H9 (cell line): Measurements from ENCODE around the gene ANKFY1. TPM values are rescaled to one million over a fixed set of nuclear protein-coding genes. Genes with fewer than 3 reads are reported as not detected.

Experiments
- DNase-seq: peaks from one replicate; pipeline ENCODE4 v3.0.0-alpha.2; 2017
- H2AFZ ChIP-seq: one replicate; pipeline ENCODE4 v1.6.1; 2013; ENCODE audit warnings: mild to moderate bottlenecking, low read length, control low read depth, moderate library complexity
- H2AK5ac ChIP-seq: 2 replicates; pipeline ENCODE4 v1.6.1; 2013; ENCODE audit warnings: low read length, control low read depth, mixed read lengths; ENCODE audit not compliant: insufficient read length
- H2BK120ac ChIP-seq: one replicate; pipeline ENCODE4 v1.6.1; 2013; ENCODE audit warnings: low read depth, mild to moderate bottlenecking, low read length, control low read depth, inconsistent platforms; ENCODE audit not compliant: poor library complexity, severe bottlenecking
- H2BK12ac ChIP-seq: 2 replicates; pipeline ENCODE4 v1.6.1; 2013; ENCODE audit warnings: low read length, control low read depth, mixed read lengths, low read depth; ENCODE audit not compliant: insufficient read length
- H2BK15ac ChIP-seq: 2 replicates; pipeline ENCODE4 v1.6.1; 2013; ENCODE audit warnings: low read depth, low read length, control low read depth
- H2BK20ac ChIP-seq: one replicate; pipeline ENCODE4 v1.6.1; 2013; ENCODE audit warnings: low read depth, mild to moderate bottlenecking, low read length, control low read depth, inconsistent platforms; ENCODE audit not compliant: poor library complexity, severe bottlenecking
- H2BK5ac ChIP-seq: 2 replicates; pipeline ENCODE4 v1.6.1; 2013; ENCODE audit warnings: low read length, control low read depth, mixed read lengths; ENCODE audit not compliant: insufficient read length
- H3K14ac ChIP-seq: 2 replicates; pipeline ENCODE4 v1.6.1; 2013; ENCODE audit warnings: low read length, control low read depth; ENCODE audit not compliant: insufficient read depth
- H3K18ac ChIP-seq: 2 replicates; pipeline ENCODE4 v1.6.1; 2013; ENCODE audit warnings: low read depth, mild to moderate bottlenecking, mixed read lengths, low read length, control low read depth; ENCODE audit not compliant: insufficient read length
- H3K23ac ChIP-seq: 2 replicates; pipeline ENCODE4 v1.6.1; 2013; ENCODE audit warnings: low read length, control low read depth, mixed read lengths, low read depth; ENCODE audit not compliant: insufficient read length
- H3K23me2 ChIP-seq: 2 replicates; pipeline ENCODE4 v1.6.1; 2013; ENCODE audit warnings: low read depth, mild to moderate bottlenecking, mixed read lengths, low read length, control low read depth; ENCODE audit not compliant: insufficient read length, poor library complexity, severe bottlenecking
- H3K27ac ChIP-seq: 2 replicates; pipeline ENCODE4 v1.5.1; 2013; ENCODE audit warnings: low read length, control low read depth, mixed read lengths, low read depth; ENCODE audit not compliant: insufficient read length
- H3K27me3 ChIP-seq: 2 replicates; pipeline ENCODE4 v1.6.1; 2013; ENCODE audit warnings: low read length, control low read depth, inconsistent platforms; ENCODE audit not compliant: insufficient read depth
- H3K4ac ChIP-seq: 2 replicates; pipeline ENCODE4 v1.6.1; 2013; ENCODE audit warnings: low read depth, mild to moderate bottlenecking, control low read depth, inconsistent platforms, low read length, moderate library complexity
- H3K4me1 ChIP-seq: 2 replicates; pipeline ENCODE4 v1.6.1; 2013; ENCODE audit warnings: low read length, control low read depth, inconsistent platforms; ENCODE audit not compliant: insufficient read depth
- H3K4me2 ChIP-seq: 2 replicates; pipeline ENCODE4 v1.6.1; 2013; ENCODE audit warnings: low read length, control low read depth, mixed read lengths; ENCODE audit not compliant: insufficient read length, insufficient read depth
- H3K56ac ChIP-seq: 2 replicates; pipeline ENCODE4 v1.6.1; 2013; ENCODE audit warnings: low read depth, mild to moderate bottlenecking, mixed read lengths, low read length, control low read depth; ENCODE audit not compliant: insufficient read length
- H3K79me1 ChIP-seq: 2 replicates; pipeline ENCODE4 v1.6.1; 2013; ENCODE audit warnings: low read depth, mild to moderate bottlenecking, moderate library complexity, low read length, control low read depth, inconsistent platforms; ENCODE audit not compliant: insufficient read depth, poor library complexity, severe bottlenecking
- H3K79me2 ChIP-seq: 2 replicates; pipeline ENCODE4 v1.6.1; 2013; ENCODE audit warnings: low read length, control low read depth, inconsistent platforms; ENCODE audit not compliant: insufficient read depth
- H3K9ac ChIP-seq: 2 replicates; pipeline ENCODE4 v1.6.1; 2013; ENCODE audit warnings: low read length, control low read depth, mixed read lengths; ENCODE audit not compliant: insufficient read length; ENCODE audit errors: extremely low read depth
- H3K9me3 ChIP-seq: one replicate; pipeline ENCODE4 v1.6.1; 2013; ENCODE audit warnings: low read depth, low read length, inconsistent platforms; ENCODE audit not compliant: control insufficient read depth
- H3T11ph ChIP-seq: one replicate; pipeline ENCODE4 v1.6.1; 2013; ENCODE audit warnings: mild to moderate bottlenecking, low read length, control low read depth, inconsistent platforms
- H4K20me1 ChIP-seq: one replicate; pipeline ENCODE4 v1.6.1; 2013; ENCODE audit not compliant: control insufficient read depth, insufficient read length, insufficient read depth
- H4K5ac ChIP-seq: 2 replicates; pipeline ENCODE4 v1.6.1; 2013; ENCODE audit warnings: low read depth, mild to moderate bottlenecking, mixed read lengths, low read length, control low read depth; ENCODE audit not compliant: insufficient read length
- H4K8ac ChIP-seq: replicated peaks from 2 replicates; pipeline ENCODE4 v1.6.1; 2013; ENCODE audit warnings: low read length, control low read depth, mixed read lengths, low read depth; ENCODE audit not compliant: insufficient read length
- H4K91ac ChIP-seq: 2 replicates; pipeline ENCODE4 v1.6.1; 2013; ENCODE audit warnings: low read depth, mild to moderate bottlenecking, moderate library complexity, mixed read lengths, low read length, control low read depth; ENCODE audit not compliant: insufficient read length
- H3K27ac Mint-ChIP-seq, 3 experiments: 2 replicates in 2 of 3; 3 replicates in 1 of 3; pipeline ENCODE4 v1.8.0; 2020 to 2021; ENCODE audit warnings: mixed read lengths in 3 of 3, mild to moderate bottlenecking in 1 of 3, moderate library complexity in 1 of 3
- H3K27me3 Mint-ChIP-seq: 2 replicates; pipeline ENCODE4 v1.8.0; 2021; ENCODE audit warnings: low read depth, mild to moderate bottlenecking, moderate library complexity, mixed read lengths
- H3K36me3 Mint-ChIP-seq, 3 experiments: 2 replicates in 2 of 3; 3 replicates in 1 of 3; pipeline ENCODE4 v1.8.0; 2020 to 2021; ENCODE audit warnings: low read depth in 3 of 3, mixed read lengths in 3 of 3; ENCODE audit not compliant: insufficient read depth in 1 of 3
- H3K4me1 Mint-ChIP-seq, 2 experiments: 2 replicates each; pipeline ENCODE4 v1.8.0; 2020; ENCODE audit warnings: mixed read lengths in 2 of 2
- H3K4me3 Mint-ChIP-seq, 2 experiments: 2 replicates in 1 of 2; 3 replicates in 1 of 2; pipeline ENCODE4 v1.8.0; 2020 to 2021; ENCODE audit warnings: mild to moderate bottlenecking in 2 of 2, mixed read lengths in 2 of 2, moderate library complexity in 1 of 2
- H3K9me3 Mint-ChIP-seq, 2 experiments: 2 replicates in 1 of 2; 3 replicates in 1 of 2; pipeline ENCODE4 v1.8.0; 2020; ENCODE audit warnings: mild to moderate bottlenecking in 2 of 2, mixed read lengths in 2 of 2, moderate library complexity in 1 of 2
- CTCF ChIP-seq: fragments of 200-600 bp; sonication (generic); conservative IDR thresholded peaks from 3 replicates; pipeline ENCODE4 v1.8.0; 2021; ENCODE audit warnings: antibody characterized with exemption, mild to moderate bottlenecking
- WGBS: extraction: QIAGEN DNeasy Blood & Tissue Kit; methylation state at CpG from one replicate; pipeline ENCODE4 v1.1.7; 2013; ENCODE audit warnings: missing lambda C conversion rate, low lambda C conversion rate, mixed read lengths; ENCODE audit not compliant: insufficient read length; ENCODE audit errors: extremely low coverage; 5-methylcytosine and 5-hydroxymethylcytosine counted together
- total RNA-seq: library from RNA; stranded (reverse); gene quantifications from 2 replicates; pipeline ENCODE4 v1.2.1, GENCODE V29; 2021

The ANKFY1 gene
- total RNA-seq, 1 experiment from 2014 or later = 51.9 TPM

- Histone ChIP-seq H2BK5ac (no peak overlapping the region), H3K27ac (no peak overlapping the region), H3K79me2 (no peaks in the 10 kb centered on the region), H4K8ac (no peak overlapping the region), H2BK12ac (no peak overlapping the region), H3K4ac (no peak overlapping the region), H4K5ac (no peak overlapping the region), H2BK120ac (no peak overlapping the region), H3T11ph (no peak overlapping the region), H3K23me2 (no peaks in the 10 kb centered on the region), H3K9me3 (no peaks in the 10 kb centered on the region), H3K56ac (no peak overlapping the region), H3K4me1 (0 out of 2 replicates have a peak, but pooled peaks cover 4% of the 10 kb centered on the region), H4K91ac (no peak overlapping the region), H2AFZ (no peak overlapping the region), H2AK5ac (no peak overlapping the region), H3K9ac (no peak overlapping the region), H3K14ac (no peak overlapping the region), H4K20me1 (no peaks in the 10 kb centered on the region), H3K27me3 (no peaks in the 10 kb centered on the region), H3K18ac (no peak overlapping the region), H3K4me2 (no peak overlapping the region), H3K23ac (no peak overlapping the region), H2BK15ac (no peak overlapping the region), H3K79me1 (no peaks in the 10 kb centered on the region), H2BK20ac (no peak overlapping the region)
- peaks cover 15 to 72% (median 48%) of the 10 kb centered on the region in 3 experiments; a peak in 6 of 7 replicates for H3K36me3 Mint-ChIP-seq
- no peaks in the 10 kb centered on the region for H3K9me3 Mint-ChIP-seq
- no peak overlapping the region for H3K4me3 Mint-ChIP-seq
- H3K4me1 Mint-ChIP-seq = peaks cover 9 to 12% of the 10 kb centered on the region in 2 experiments
- H3K27ac Mint-ChIP-seq = peak overlapping the region in 1 of 3 experiments; percentile 47; a peak in 2 of 7 replicates
- H3K27me3 Mint-ChIP-seq = no peaks in the 10 kb centered on the region
- WGBS = no CpG with 5 or more reads among the region's 10 CpGs
- TF ChIP-seq CTCF = no peak
- no peak for DNase-seq
Observed at GRCh38 chr17:4189280-4189679, 74.5 kb downstream of the ANKFY1 start.
